Neuronal stem cell (in vitro differentiated cells): ENCODE results near the gene PDZD4.
A peak's percentile ranks its signal among the peaks of the same experiment; 100 is the strongest.

Source experiments
- DNase-seq: peaks from one replicate; pipeline ENCODE4 v3.0.0-alpha.2; 2013; ENCODE audit warnings: low spot score
- H2AFZ ChIP-seq: one replicate; pipeline ENCODE4 v1.6.1; 2013; ENCODE audit warnings: mild to moderate bottlenecking, low read length, inconsistent platforms
- H2AK5ac ChIP-seq: 2 replicates; pipeline ENCODE4 v1.6.1; 2013; ENCODE audit warnings: low read depth, mild to moderate bottlenecking, inconsistent platforms, low read length, moderate library complexity, mixed read lengths
- H2BK120ac ChIP-seq: 2 replicates; pipeline ENCODE4 v1.6.1; 2013; ENCODE audit warnings: low read depth, mild to moderate bottlenecking, inconsistent platforms, low read length, moderate library complexity, mixed read lengths
- H2BK12ac ChIP-seq: one replicate; pipeline ENCODE4 v1.6.1; 2013; ENCODE audit warnings: low read length, inconsistent platforms
- H2BK15ac ChIP-seq: 2 replicates; pipeline ENCODE4 v1.6.1; 2013; ENCODE audit warnings: mild to moderate bottlenecking, low read length, inconsistent platforms, mixed read lengths
- H2BK5ac ChIP-seq: one replicate; pipeline ENCODE4 v1.6.1; 2013; ENCODE audit warnings: inconsistent platforms, mild to moderate bottlenecking, low read length, moderate library complexity
- H3K14ac ChIP-seq: one replicate; pipeline ENCODE4 v1.6.1; 2013; ENCODE audit warnings: low read length, inconsistent platforms
- H3K18ac ChIP-seq: 2 replicates; pipeline ENCODE4 v1.6.1; 2013; ENCODE audit warnings: low read length, inconsistent platforms
- H3K23ac ChIP-seq: 2 replicates; pipeline ENCODE4 v1.6.1; 2013; ENCODE audit warnings: low read depth, mild to moderate bottlenecking, mixed read lengths, low read length, inconsistent platforms; ENCODE audit not compliant: poor library complexity
- H3K27ac ChIP-seq: replicated peaks from 3 replicates; pipeline ENCODE4 v1.5.1; 2013; ENCODE audit warnings: low read length, inconsistent platforms
- H3K27me3 ChIP-seq, 3 experiments: 2 replicates each; pipeline ENCODE4 v1.6.1; 2013; ENCODE audit warnings: low read length in 3 of 3, mild to moderate bottlenecking in 2 of 3, inconsistent platforms in 1 of 3, low read depth in 1 of 3, mixed read lengths in 1 of 3, moderate library complexity in 1 of 3; ENCODE audit not compliant: control insufficient read depth in 3 of 3, insufficient read depth in 3 of 3
- H3K36me3 ChIP-seq, 2 donors: replicated peaks in 1 of 2; 2 replicates each; pipeline ENCODE4 v1.6.1; 2013; ENCODE audit warnings: low read length in 2 of 2; ENCODE audit not compliant: control insufficient read depth in 2 of 2, insufficient read depth in 2 of 2
- H3K4ac ChIP-seq: 2 replicates; pipeline ENCODE4 v1.6.1; 2013; ENCODE audit warnings: inconsistent platforms, mild to moderate bottlenecking, low read length, moderate library complexity
- H3K4me1 ChIP-seq, 2 donors: 1 replicate in 1 of 2; 2 replicates in 1 of 2; pipeline ENCODE4 v1.6.1; 2013; ENCODE audit warnings: low read length in 2 of 2, low read depth in 1 of 2; ENCODE audit not compliant: control insufficient read depth in 2 of 2, insufficient read depth in 1 of 2
- H3K4me2 ChIP-seq: one replicate; pipeline ENCODE4 v1.6.1; 2013; ENCODE audit warnings: mild to moderate bottlenecking, low read length, inconsistent platforms; ENCODE audit not compliant: insufficient read depth, poor library complexity, severe bottlenecking
- H3K4me3 ChIP-seq, 2 donors: 2 replicates each; pipeline ENCODE4 v1.5.1; 2013; ENCODE audit warnings: low read length in 2 of 2, mild to moderate bottlenecking in 2 of 2, inconsistent platforms in 1 of 2, moderate library complexity in 1 of 2
- H3K79me1 ChIP-seq: one replicate; pipeline ENCODE4 v1.6.1; 2013; ENCODE audit warnings: low read depth, mild to moderate bottlenecking, inconsistent platforms, low read length, moderate library complexity
- H3K9ac ChIP-seq: one replicate; pipeline ENCODE4 v1.6.1; 2013; ENCODE audit warnings: mild to moderate bottlenecking, low read depth, low read length, inconsistent platforms; ENCODE audit not compliant: poor library complexity
- H3K9me3 ChIP-seq, 2 donors: replicated peaks in 1 of 2; 2 replicates each; pipeline versions ENCODE3 to v1.6.1; 2013; ENCODE audit warnings: low read length in 2 of 2, mild to moderate bottlenecking in 2 of 2, inconsistent platforms in 1 of 2, low read depth in 1 of 2, mixed read lengths in 1 of 2, moderate library complexity in 1 of 2; ENCODE audit not compliant: control insufficient read depth in 2 of 2, insufficient read depth in 1 of 2
- H4K8ac ChIP-seq: one replicate; pipeline ENCODE4 v1.6.1; 2013; ENCODE audit warnings: low read depth, mild to moderate bottlenecking, inconsistent platforms, low read length, moderate library complexity
- H4K91ac ChIP-seq: one replicate; pipeline ENCODE4 v1.6.1; 2013; ENCODE audit warnings: low read length, low read depth, mild to moderate bottlenecking, inconsistent platforms; ENCODE audit not compliant: poor library complexity
- WGBS, 2 donors: extraction: QIAGEN DNeasy Blood & Tissue Kit; methylation state at CpG; one replicate each; pipeline ENCODE4 v1.1.7; 2013; ENCODE audit warnings: missing lambda C conversion rate in 2 of 2, mixed read lengths in 1 of 2; ENCODE audit not compliant: insufficient read length in 2 of 2, insufficient replicate concordance in 1 of 2; ENCODE audit errors: extremely low coverage in 2 of 2; 5-methylcytosine and 5-hydroxymethylcytosine counted together

The PDZD4 gene

DNA sequence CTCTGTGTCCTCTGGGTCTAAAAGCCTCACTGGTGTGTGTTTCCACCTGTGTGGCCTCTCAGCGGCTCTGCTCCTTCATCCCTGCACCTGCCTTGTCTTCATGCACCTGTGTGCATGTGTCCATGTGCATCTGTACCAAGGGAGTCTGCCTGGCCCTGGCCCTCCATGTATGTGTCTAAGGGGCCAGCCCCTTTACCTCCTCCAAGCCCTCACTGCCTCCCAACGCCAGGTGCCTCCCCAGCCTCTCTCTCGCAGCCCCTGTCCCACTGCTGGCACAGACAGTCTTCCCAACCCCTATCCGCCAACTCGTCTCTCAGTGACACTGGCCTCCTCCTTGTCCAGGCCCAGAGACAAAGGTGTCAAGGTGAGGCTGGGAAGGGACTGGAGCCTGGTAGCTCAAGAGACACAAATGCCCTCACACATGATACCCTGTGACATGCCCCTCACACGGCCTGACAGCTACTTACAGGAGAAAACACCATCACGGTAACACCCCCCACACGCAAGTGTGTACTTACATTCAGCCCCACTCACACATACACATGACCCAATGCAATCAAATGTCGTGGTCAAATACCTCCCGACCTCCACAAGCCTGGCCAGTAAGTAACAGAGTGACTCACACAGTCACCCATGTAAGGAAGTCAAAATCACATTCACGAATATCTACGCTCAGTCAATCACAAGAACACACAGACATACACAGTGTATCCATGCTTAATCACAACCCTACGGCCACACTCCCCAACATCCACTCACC is 44.2 kb upstream of the PDZD4 start:
- Histone ChIP-seq H2BK120ac (no peak overlapping the region), H3K36me3 (peaks cover 0 to 7% of the 10 kb centered on the region in 2 donors), H3K4me3 (no peak overlapping the region), H4K8ac (no peak overlapping the region), H3K14ac (no peak overlapping the region), H3K18ac (no peak overlapping the region), H2BK12ac (no peak overlapping the region), H3K4ac (no peak overlapping the region), H3K79me1 (no peaks in the 10 kb centered on the region), H3K4me2 (no peak overlapping the region), H3K9me3 (no peaks in the 10 kb centered on the region), H3K9ac (no peak overlapping the region), H3K27ac (no peak overlapping the region), H2BK5ac (no peak overlapping the region), H2AK5ac (no peak overlapping the region), H3K23ac (no peak overlapping the region), H3K27me3 (peaks cover 0 to 4% (median 2%) of the 10 kb centered on the region in 3 experiments), H2BK15ac (no peak overlapping the region), H4K91ac (no peak overlapping the region), H3K4me1 (peaks cover 39 to 46% of the 10 kb centered on the region in 2 donors), H2AFZ (no peak overlapping the region)
- no CpG with 5 or more reads among the region's 13 CpGs for WGBS, 2 donors
- DNase-seq = no peak

DNA sequence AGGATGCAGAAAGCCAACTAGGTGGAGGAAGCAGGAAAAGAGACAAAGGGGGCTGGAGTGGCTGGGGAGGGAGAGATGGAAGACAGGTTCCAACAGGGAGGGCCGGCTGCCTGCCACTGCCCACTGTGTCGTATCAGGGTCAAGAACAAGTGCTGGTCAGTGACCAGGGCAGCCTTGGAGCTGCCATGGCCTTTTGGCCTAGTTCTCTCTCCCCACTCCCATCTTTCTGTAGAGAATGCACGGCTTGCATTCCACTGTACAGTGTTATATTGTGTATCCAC is 43.7 kb upstream of the PDZD4 start:
- H3K4me1 ChIP-seq = peaks cover 35 to 42% of the 10 kb centered on the region in 2 donors
- no peak for DNase-seq

DNA sequence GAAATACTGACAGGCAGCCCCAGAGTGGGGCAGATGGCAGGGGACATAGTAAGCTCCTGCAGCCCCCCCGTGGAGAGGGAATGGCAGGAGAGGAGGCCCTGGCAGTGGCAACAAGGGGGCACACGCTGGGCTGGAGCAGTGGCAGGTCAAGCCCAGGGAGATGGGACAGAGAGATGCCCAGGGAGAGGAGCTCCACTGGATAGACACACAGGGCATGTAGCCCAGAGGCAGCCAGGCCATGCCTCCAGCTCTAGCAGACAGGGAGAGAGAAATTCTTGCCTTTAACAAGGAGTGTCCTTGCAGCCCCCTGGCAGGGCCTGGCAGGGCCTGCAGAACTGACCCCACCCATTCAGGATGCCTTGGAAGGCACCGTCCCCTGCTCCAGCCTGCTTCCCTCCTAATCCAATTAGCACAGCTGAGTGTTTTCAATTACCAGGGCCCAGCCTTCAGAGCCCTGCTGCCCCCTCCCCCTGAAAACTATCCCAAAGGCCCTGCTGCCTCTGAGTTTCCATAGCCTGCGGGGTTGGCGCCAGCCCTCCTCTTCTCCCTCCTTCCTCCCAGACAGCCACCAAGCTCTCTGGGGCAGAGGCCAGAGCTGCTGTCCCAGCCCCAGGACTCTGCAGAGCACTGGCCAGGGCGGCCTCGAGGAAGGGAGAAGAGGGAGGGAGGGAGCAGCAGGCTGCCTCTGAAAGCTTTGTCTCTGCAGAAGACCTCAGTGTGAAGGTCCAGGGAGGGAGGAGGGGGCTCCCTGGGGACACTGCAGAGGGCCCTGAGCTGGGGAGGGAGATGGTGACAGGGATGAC is 43.1 kb upstream of the PDZD4 start:
- Histone ChIP-seq H2AK5ac (no peak overlapping the region), H2BK5ac (no peak overlapping the region), H3K9ac (no peak overlapping the region), H3K23ac (no peak overlapping the region), H3K27ac (no peak overlapping the region), H2BK15ac (no peak overlapping the region), H3K4ac (no peak overlapping the region), H2BK12ac (no peak overlapping the region), H3K4me2 (no peak overlapping the region), H3K9me3 (no peaks in the 10 kb centered on the region), H3K4me1 (peaks cover 30 to 38% of the 10 kb centered on the region in 2 donors), H3K4me3 (no peak overlapping the region), H4K8ac (no peak overlapping the region), H4K91ac (no peak overlapping the region), H3K79me1 (no peaks in the 10 kb centered on the region), H2AFZ (no peak overlapping the region), H3K27me3 (peaks cover 0 to 7% (median 2%) of the 10 kb centered on the region in 3 experiments), H3K14ac (no peak overlapping the region), H3K18ac (no peak overlapping the region), H2BK120ac (no peak overlapping the region), H3K36me3 (peaks cover 0 to 11% of the 10 kb centered on the region in 2 donors)
- WGBS, 2 donors = no CpG with 5 or more reads among the region's 7 CpGs
- DNase-seq = peak; percentile 65

More for the DNA sequence above, 43.7 kb upstream of the PDZD4 start:
- no peak overlapping the region for H4K91ac ChIP-seq
- no peaks in the 10 kb centered on the region for H3K9me3 ChIP-seq
- H2AK5ac ChIP-seq = no peak overlapping the region
- H2BK120ac ChIP-seq = no peak overlapping the region
- peak overlapping the region; percentile 48 for H3K18ac ChIP-seq
- WGBS, 2 donors = no CpG with 5 or more reads among the region's 3 CpGs
- no peak overlapping the region for H2BK15ac ChIP-seq
- no peak overlapping the region for H2BK12ac ChIP-seq
- H3K4me2 ChIP-seq = no peak overlapping the region
- H2AFZ ChIP-seq = no peak overlapping the region
- H3K4me3 ChIP-seq = no peak overlapping the region
- no peak overlapping the region for H3K14ac ChIP-seq
- peaks cover 0 to 7% of the 10 kb centered on the region in 2 donors for H3K36me3 ChIP-seq
- peaks cover 0 to 4% (median 2%) of the 10 kb centered on the region in 3 experiments for H3K27me3 ChIP-seq
- no peak overlapping the region for H2BK5ac ChIP-seq
- no peak overlapping the region for H4K8ac ChIP-seq
- no peak overlapping the region for H3K27ac ChIP-seq
- H3K23ac ChIP-seq = no peak overlapping the region
- H3K79me1 ChIP-seq = no peaks in the 10 kb centered on the region
- H3K9ac ChIP-seq = no peak overlapping the region
- no peak overlapping the region for H3K4ac ChIP-seq
